Subcutaneous adipose tissue (tissue), 4 donors: ENCODE results near the gene COPS4. TPM values are rescaled to one million over a fixed set of nuclear protein-coding genes. Genes with fewer than 3 reads are reported as not detected.

ENCODE experiments used
- total RNA-seq, 4 donors: library from RNA; depleted of rRNA; stranded (reverse); fragments of >200 nt; gene quantifications; one replicate each; pipeline ENCODE4 v1.1.0, GENCODE V29; 2016
- TF ChIP-seq, protein P1 (sequence below): fragments of 450-650 bp; IDR thresholded peaks from one replicate; pipeline ENCODE4 v1.5.1; 2016; ENCODE audit warnings: low read depth, mild to moderate bottlenecking, control low read depth, antibody characterized with exemption, moderate library complexity

COPS4 gene
- total RNA-seq, 4 donors from 2014 or later, result 34.3 to 71.3 (median 60.1) TPM

DNA sequence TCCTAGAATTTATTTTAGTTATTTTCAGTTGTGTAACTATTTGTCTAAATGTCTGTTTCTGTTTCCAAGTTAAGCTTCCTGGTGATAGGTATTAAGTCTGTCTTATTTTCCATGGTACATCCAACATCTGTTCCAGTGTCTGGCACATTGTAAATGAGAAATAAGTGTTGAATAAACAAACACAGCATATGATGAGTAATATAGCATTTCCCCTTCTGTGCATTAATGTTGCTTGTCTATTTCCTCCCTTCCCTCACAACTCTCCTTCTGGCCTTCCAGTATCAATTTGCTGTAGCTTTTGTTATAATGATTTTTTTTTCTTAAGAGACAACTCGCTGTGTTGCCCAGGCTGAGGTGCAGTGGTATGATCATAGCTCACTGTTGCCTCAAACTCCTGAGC is 36.1 kb downstream of the COPS4 start:
- TF ChIP-seq, protein P1, sequence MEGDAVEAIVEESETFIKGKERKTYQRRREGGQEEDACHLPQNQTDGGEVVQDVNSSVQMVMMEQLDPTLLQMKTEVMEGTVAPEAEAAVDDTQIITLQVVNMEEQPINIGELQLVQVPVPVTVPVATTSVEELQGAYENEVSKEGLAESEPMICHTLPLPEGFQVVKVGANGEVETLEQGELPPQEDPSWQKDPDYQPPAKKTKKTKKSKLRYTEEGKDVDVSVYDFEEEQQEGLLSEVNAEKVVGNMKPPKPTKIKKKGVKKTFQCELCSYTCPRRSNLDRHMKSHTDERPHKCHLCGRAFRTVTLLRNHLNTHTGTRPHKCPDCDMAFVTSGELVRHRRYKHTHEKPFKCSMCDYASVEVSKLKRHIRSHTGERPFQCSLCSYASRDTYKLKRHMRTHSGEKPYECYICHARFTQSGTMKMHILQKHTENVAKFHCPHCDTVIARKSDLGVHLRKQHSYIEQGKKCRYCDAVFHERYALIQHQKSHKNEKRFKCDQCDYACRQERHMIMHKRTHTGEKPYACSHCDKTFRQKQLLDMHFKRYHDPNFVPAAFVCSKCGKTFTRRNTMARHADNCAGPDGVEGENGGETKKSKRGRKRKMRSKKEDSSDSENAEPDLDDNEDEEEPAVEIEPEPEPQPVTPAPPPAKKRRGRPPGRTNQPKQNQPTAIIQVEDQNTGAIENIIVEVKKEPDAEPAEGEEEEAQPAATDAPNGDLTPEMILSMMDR, result no peak

DNA sequence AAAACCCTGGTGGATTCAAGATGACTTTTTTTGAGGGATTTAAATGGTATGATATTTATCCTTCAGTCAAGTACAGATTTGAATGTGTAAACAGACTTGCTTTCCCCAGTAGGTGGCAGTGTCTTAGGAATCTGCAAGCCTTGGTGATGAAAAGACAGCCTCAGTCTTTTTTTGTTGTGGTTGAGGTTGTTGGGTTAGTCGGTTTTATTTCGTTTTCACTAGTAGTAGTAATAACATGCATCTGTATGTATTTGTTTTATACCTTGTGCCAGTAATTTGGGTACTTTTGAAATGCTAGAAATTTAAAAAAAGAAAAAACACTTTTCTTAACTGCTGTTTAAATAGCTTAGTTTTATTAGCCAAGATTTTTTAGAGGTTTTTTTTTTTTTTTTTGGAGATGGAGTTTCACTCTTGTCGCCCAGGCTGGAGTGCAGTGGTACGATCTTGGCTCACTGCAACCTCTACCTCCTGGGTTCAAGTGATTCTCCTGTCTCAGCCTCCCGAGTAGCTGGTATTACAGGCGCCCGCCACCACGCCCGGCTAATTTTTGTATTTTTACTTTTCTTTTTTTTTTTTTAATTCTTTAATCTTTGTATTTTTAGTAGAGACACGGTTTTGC is 39.2 kb downstream of the COPS4 start:
- TF ChIP-seq, protein P1, result no peak

DNA sequence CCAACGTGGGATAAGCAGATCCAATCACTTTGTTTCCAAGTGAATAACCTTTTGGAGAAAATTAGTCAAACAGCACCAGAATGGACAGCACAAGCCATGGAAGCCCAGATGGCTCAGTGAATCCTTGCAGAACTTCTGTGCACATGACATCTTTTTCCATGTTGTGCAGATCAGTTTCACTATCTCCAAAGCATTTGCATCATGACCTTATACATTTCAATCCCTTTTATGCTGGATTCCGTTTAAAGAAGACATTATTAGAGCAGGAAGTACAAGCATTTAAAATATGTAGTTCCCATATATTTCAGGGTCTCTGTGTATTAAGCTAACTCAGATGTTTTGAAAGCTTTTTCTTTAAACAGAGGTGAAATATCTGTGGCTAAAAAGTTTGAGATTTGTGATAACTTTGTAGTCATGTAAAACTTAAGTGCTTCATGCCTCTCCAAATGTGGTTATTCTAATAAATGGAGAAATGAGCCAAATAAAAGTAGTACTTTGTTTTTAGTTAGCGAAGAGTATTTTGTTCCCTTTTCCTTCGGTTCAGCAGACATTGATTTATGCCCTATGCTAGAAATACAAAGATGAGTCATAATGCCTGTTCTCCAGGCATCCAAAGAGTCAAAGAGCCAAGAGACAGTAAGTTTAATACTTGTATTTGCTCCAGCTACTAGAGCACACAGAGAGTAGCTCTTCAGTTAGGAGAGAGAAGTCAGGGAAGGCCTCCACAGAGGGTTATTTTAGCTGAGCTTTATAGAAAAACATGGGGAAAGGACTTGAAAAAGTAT is 40.5 kb downstream of the COPS4 start:
- TF ChIP-seq, protein P1, result no peak

DNA sequence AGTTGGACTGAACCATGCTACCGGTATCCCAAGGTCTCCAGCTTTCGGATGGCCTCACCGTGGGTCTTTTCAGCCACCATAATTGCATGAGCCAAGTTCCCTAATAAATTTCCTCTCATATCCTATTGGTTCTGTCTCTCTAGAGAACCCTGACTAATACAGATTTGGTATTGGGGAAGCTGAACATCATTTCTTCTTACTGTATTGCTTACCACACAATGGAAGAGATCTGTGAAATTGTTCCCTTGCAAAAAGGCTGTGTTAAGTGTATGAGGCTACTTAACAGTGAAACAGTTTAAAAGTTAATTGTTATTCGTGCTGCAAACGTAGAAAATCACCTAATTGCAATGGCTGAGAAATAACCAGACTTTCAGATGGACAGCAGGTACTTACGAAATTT is 45.6 kb downstream of the COPS4 start:
- TF ChIP-seq, protein P1, result no peak

DNA sequence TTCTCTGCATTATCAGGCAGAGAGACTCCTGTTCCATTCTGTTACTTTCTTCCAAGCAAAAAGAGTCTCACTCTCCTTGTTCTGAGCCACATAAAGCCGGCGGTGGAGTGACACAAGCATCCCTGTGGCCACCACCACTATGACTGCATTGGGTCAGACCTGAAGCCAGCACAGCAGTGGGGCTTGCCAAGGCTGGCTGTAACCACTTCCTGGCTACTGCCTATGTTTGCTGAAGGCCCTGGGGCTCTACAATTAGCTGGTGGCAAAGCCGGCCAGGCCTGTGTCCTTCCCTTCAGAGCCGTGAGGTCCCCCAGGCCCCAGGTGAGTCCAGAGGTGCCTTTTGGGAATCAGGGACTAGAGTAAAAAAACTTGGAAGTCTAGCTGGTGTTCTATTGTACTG is 47.8 kb downstream of the COPS4 start:
- TF ChIP-seq, protein P1, result no peak

DNA sequence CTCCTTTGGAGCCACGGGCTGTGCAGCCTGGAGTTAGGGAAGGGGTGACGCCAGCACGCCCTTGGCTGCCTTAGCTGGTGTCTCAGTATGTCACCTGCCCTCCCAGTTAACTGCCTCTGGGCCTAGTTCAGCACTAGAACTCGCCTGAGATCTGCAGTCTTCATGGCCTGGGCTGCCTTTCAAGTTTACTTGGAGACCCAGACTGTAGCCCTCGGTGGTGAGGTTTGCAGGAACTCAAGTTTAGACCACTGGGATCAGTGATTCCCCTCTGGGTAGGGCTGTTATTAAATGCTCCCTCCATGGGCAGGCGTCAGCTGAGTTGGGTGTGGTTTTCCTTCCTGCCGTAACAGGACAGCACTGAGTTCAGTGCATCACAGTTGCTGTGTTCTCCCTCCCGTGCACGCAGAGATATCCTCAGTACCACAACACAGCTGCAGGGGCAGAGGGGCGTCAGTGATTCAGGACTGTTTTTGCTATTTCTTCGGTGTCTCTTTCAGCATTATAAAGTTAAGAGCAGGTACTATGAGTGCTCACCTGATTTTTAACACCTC is 49.0 kb downstream of the COPS4 start:
- TF ChIP-seq, protein P1, result no peak

DNA sequence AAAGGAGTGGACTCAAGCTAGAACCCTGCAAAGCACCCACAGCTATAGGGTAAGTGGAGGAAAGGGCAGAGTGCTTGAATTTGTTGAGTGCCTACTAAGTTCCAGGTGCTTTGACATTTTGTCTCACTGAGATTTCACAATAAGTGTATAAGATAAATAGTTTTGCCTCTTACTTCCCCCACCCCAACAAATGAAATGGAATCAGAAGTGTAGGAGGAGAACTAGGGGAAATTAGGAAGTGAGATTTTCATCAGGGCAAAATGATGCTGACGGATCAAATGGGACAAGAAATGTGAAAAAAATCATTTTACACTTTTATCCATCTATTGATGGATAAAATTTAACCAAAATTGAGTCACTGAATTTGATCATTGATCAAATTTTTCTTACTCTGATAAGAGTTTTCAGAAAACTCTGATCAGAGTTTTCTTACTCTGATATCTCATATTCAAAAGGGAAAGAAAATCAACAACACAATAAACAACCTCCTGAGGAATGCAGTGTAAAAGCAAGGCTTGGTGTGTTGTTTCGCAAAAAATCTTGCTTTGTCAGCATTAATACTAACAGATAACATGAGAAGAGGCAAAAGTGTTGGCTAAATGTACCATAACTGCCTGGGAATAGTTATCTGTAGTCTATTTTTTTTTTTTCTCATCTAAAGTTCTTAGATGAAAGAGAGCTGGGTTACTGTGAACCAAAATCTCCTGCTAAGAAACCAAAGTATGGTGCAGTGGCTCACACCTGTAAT is 54.6 kb downstream of the COPS4 start:
- TF ChIP-seq, protein P1, result no peak
